ENCODE data around the gene TRMT11.

TRMT11 gene

DNA sequence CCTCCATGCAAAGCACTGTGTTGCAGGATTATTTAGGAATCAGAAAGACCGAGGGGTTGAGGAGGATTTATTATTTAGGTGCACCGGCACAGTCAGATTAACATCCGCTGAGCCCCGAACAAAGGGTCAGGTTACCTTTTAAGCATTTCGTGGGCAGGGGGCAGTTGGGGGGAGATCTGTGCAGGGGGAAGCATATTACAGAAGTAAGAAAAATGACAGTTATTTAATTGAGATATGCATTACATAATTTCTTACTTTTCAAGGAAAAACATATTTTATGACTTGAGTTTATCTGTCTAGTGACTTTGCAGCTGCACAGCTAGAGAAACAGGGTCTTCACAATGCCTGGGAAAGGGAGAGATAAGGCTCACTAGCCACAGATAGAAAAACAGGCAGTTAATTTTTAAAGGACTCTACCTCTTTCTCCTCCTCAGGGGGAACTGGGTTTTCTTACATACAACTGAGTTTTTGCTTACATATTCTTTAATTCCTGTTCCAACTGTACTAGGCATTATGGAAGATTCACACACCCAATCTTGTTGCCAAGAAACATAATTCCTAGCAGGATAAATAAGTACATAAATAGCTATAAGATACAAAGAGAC, 31.5 kb upstream of the TRMT11 start:
- Histone ChIP-seq H3K4me3 (ENCODE audit: low read depth, low read length) (no peak overlapping the region), H3K9me3 (no peaks in the 10 kb centered on the region), H3K27me3 (no peaks in the 10 kb centered on the region), H3K4me1 (peaks cover 2% of the 10 kb centered on the region; the same call in 1 of the 2 replicates), H3K36me3 (no peaks in the 10 kb centered on the region)
- DNase-seq = no peak
- TF ChIP-seq, protein P1, sequence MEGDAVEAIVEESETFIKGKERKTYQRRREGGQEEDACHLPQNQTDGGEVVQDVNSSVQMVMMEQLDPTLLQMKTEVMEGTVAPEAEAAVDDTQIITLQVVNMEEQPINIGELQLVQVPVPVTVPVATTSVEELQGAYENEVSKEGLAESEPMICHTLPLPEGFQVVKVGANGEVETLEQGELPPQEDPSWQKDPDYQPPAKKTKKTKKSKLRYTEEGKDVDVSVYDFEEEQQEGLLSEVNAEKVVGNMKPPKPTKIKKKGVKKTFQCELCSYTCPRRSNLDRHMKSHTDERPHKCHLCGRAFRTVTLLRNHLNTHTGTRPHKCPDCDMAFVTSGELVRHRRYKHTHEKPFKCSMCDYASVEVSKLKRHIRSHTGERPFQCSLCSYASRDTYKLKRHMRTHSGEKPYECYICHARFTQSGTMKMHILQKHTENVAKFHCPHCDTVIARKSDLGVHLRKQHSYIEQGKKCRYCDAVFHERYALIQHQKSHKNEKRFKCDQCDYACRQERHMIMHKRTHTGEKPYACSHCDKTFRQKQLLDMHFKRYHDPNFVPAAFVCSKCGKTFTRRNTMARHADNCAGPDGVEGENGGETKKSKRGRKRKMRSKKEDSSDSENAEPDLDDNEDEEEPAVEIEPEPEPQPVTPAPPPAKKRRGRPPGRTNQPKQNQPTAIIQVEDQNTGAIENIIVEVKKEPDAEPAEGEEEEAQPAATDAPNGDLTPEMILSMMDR (IDR thresholded peaks at IDR 0.05; ENCODE audit: low read depth, low read length) = no peak

GRCh38 chr6:125955973-125956372, 30.4 kb upstream of the TRMT11 start:
- TF ChIP-seq, protein P1 (IDR thresholded peaks at IDR 0.05; ENCODE audit: low read depth, low read length) = no peak
- 0 out of 2 replicates have a peak, but pooled peaks cover 2% of the 10 kb centered on the region for H3K4me1 ChIP-seq
- H3K36me3 ChIP-seq = no peaks in the 10 kb centered on the region
- no peaks in the 10 kb centered on the region for H3K9me3 ChIP-seq
- H3K4me3 ChIP-seq (ENCODE audit: low read depth, low read length) = peak overlapping the region; percentile 82
- H3K27me3 ChIP-seq = no peaks in the 10 kb centered on the region
- DNase-seq = no peak

DNA sequence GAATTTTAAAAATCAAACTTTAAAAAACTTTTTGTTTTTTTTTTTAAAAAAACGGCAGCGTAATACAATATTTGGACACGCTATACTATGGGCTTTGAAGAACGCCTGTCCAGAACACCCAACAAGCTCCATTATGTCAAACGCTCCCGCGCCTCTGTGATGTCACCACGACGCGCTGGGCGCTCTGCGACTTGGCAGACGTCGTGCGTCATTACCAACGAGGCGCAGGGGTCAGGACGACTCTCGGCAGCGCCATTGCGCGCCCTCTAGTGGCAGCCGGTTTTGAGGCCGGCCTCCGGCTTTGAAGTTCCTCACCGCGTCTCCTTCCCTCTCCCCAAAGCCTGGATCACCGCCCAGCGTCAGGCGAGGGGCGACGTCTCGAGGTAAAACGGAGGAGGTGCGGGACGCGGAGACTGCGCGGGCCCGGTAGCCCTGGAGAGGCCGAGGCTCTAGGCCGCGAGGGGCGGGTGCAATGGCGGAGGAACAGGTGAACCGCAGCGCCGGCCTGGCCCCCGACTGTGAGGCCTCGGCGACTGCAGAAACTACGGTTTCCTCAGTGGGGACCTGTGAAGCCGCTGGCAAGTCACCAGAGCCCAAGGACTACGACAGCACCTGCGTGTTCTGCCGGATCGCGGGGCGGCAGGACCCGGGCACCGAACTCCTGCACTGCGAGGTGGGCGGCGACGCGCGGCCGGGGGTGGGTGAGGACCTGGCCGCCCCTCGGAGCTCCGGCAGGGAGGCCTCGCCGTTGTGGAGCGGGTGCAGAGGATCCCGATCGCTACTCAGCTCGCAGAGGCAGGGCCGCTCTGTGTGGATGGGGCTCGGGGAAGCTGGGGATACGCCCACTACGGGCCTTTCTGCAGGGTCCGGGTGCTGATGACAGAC, 29.6 kb upstream of the TRMT11 start, which contains the start of gene HINT3:
Gene HINT3 (plus strand): TSS at position 265 of the 885 bp plus-strand sequence. CDS start 208 bp downstream, at position 473.
- Histone ChIP-seq H3K4me1 (0 out of 2 replicates have a peak, but pooled peaks cover 2% of the 10 kb centered on the region), H3K27me3 (no peaks in the 10 kb centered on the region), H3K9me3 (no peaks in the 10 kb centered on the region), H3K4me3 (ENCODE audit: low read depth, low read length) (peak within 1 kb of the TSS; percentile 82), H3K36me3 (no peaks in the 10 kb centered on the region)
- TF ChIP-seq, protein P1 (IDR thresholded peaks at IDR 0.05; ENCODE audit: low read depth, low read length) = peak; percentile 95
- DNase-seq = peak; percentile 98

- no peak for DNase-seq
- no peaks in the 10 kb centered on the region for H3K27me3 ChIP-seq
- TF ChIP-seq, protein P1 (IDR thresholded peaks at IDR 0.05; ENCODE audit: low read depth, low read length) = no peak
- H3K36me3 ChIP-seq = no peaks in the 10 kb centered on the region
- 0 out of 2 replicates have a peak, but pooled peaks cover 2% of the 10 kb centered on the region for H3K4me1 ChIP-seq
- H3K9me3 ChIP-seq = no peaks in the 10 kb centered on the region
- H3K4me3 ChIP-seq (ENCODE audit: low read depth, low read length) = peak overlapping the region; percentile 82
Observed at GRCh38 chr6:125957391-125957693, 29.0 kb upstream of the TRMT11 start.

GRCh38 chr6:125957845-125958244, 28.5 kb upstream of the TRMT11 start:
- Histone ChIP-seq H3K4me1 (peaks cover 6% of the 10 kb centered on the region; the same call in 1 of the 2 replicates), H3K27me3 (no peaks in the 10 kb centered on the region), H3K9me3 (no peaks in the 10 kb centered on the region), H3K4me3 (ENCODE audit: low read depth, low read length) (peak overlapping the region; percentile 82), H3K36me3 (no peaks in the 10 kb centered on the region)
- DNase-seq = no peak
- TF ChIP-seq, protein P1 (IDR thresholded peaks at IDR 0.05; ENCODE audit: low read depth, low read length) = no peak

DNA sequence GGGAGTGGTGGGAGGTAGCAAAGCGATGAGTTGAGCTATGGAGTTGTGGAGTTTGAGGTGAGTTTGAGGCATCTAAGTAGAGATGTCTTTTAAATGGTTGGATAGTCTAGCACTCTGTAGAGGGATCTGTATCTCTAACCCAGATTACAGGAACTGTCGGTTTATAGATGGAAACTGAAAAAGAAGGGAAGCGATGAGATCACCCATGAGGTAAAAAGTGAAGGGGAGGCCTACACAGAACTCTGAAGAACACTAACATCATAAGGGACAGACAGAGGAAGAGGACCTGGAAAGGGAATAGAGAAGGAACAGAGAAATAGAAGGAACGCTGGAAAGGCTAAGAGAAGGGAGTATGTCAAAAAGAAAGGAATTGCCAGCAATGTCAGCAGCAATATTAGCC, 27.3 kb upstream of the TRMT11 start:
- Histone ChIP-seq H3K9me3 (no peaks in the 10 kb centered on the region), H3K27me3 (no peaks in the 10 kb centered on the region), H3K36me3 (no peaks in the 10 kb centered on the region), H3K4me1 (peaks cover 11% of the 10 kb centered on the region; the same call in 1 of the 2 replicates), H3K4me3 (ENCODE audit: low read depth, low read length) (no peak overlapping the region)
- no peak for DNase-seq
- TF ChIP-seq, protein P1 (IDR thresholded peaks at IDR 0.05; ENCODE audit: low read depth, low read length) = no peak
